ENCODE results near the gene FAM193B. TPM values are rescaled to one million over a fixed set of nuclear protein-coding genes. Genes with fewer than 3 reads are reported as not detected.

FAM193B gene
- total and polyA plus RNA-seq, 2 of the 13 experiments (the other 11 are each of a cell fraction or from before 2014, with no cell fraction given): 21.2 to 40.9 TPM

- TF ChIP-seq, protein P1, sequence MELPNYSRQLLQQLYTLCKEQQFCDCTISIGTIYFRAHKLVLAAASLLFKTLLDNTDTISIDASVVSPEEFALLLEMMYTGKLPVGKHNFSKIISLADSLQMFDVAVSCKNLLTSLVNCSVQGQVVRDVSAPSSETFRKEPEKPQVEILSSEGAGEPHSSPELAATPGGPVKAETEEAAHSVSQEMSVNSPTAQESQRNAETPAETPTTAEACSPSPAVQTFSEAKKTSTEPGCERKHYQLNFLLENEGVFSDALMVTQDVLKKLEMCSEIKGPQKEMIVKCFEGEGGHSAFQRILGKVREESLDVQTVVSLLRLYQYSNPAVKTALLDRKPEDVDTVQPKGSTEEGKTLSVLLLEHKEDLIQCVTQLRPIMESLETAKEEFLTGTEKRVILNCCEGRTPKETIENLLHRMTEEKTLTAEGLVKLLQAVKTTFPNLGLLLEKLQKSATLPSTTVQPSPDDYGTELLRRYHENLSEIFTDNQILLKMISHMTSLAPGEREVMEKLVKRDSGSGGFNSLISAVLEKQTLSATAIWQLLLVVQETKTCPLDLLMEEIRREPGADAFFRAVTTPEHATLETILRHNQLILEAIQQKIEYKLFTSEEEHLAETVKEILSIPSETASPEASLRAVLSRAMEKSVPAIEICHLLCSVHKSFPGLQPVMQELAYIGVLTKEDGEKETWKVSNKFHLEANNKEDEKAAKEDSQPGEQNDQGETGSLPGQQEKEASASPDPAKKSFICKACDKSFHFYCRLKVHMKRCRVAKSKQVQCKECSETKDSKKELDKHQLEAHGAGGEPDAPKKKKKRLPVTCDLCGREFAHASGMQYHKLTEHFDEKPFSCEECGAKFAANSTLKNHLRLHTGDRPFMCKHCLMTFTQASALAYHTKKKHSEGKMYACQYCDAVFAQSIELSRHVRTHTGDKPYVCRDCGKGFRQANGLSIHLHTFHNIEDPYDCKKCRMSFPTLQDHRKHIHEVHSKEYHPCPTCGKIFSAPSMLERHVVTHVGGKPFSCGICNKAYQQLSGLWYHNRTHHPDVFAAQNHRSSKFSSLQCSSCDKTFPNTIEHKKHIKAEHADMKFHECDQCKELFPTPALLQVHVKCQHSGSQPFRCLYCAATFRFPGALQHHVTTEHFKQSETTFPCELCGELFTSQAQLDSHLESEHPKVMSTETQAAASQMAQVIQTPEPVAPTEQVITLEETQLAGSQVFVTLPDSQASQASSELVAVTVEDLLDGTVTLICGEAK (IDR thresholded peaks at IDR 0.05): no peak
- TF ChIP-seq, protein P1 (CRISPR knock-in tag; IDR thresholded peaks at IDR 0.05): no peak
- TF ChIP-seq ZNF282 (IDR thresholded peaks at IDR 0.05; ENCODE audit: partially characterized antibody): no peak
- no peak for TF ChIP-seq ZC3H4 (CRISPR knock-in tag; IDR thresholded peaks at IDR 0.05; ENCODE audit: borderline replicate concordance)
- no peak for TF ChIP-seq KAT2B (IDR thresholded peaks at IDR 0.05; ENCODE audit: borderline replicate concordance, low read depth, low read length)
- TF ChIP-seq ZNF703 (CRISPR knock-in tag; IDR thresholded peaks at IDR 0.05; ENCODE audit: borderline replicate concordance): no peak
- no peak for TF ChIP-seq ZSCAN21 (CRISPR knock-in tag; IDR thresholded peaks at IDR 0.05; ENCODE audit: borderline replicate concordance)
- no peak for TF ChIP-seq ZNF773 (CRISPR knock-in tag; IDR thresholded peaks at IDR 0.05; ENCODE audit: borderline replicate concordance)
- TF ChIP-seq ZNF260 (CRISPR knock-in tag; IDR thresholded peaks at IDR 0.05; ENCODE audit: borderline replicate concordance, low read depth): no peak
- TF ChIP-seq DNMT3B (CRISPR knock-in tag; conservative IDR thresholded peaks at IDR 0.05): peak; percentile 63; the same call in 1 of the 2 replicates
- no peak for TF ChIP-seq ZNF235 (CRISPR knock-in tag; IDR thresholded peaks at IDR 0.05; ENCODE audit: borderline replicate concordance)
- 0 out of 4 replicates have a peak, but pooled peaks of 1 of the 2 experiments have one; percentile 36 for TF ChIP-seq HMGXB4 (CRISPR knock-in tag; IDR thresholded peaks at IDR 0.05; ENCODE audit: borderline replicate concordance in 1 of 2, low read depth in 1 of 2)
- TF ChIP-seq ZNF317 (CRISPR knock-in tag; IDR thresholded peaks at IDR 0.05): no peak
- TF ChIP-seq, protein P2, sequence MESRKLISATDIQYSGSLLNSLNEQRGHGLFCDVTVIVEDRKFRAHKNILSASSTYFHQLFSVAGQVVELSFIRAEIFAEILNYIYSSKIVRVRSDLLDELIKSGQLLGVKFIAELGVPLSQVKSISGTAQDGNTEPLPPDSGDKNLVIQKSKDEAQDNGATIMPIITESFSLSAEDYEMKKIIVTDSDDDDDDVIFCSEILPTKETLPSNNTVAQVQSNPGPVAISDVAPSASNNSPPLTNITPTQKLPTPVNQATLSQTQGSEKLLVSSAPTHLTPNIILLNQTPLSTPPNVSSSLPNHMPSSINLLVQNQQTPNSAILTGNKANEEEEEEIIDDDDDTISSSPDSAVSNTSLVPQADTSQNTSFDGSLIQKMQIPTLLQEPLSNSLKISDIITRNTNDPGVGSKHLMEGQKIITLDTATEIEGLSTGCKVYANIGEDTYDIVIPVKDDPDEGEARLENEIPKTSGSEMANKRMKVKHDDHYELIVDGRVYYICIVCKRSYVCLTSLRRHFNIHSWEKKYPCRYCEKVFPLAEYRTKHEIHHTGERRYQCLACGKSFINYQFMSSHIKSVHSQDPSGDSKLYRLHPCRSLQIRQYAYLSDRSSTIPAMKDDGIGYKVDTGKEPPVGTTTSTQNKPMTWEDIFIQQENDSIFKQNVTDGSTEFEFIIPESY (CRISPR knock-in tag; IDR thresholded peaks at IDR 0.05): no peak
- TF ChIP-seq HIVEP1 (CRISPR knock-in tag; IDR thresholded peaks at IDR 0.05): no peak
- TF ChIP-seq NFE2L1 (CRISPR knock-in tag; IDR thresholded peaks at IDR 0.05; ENCODE audit: borderline replicate concordance): no peak
Observed at GRCh38 chr5:177546258-177546741, 8.1 kb downstream of the FAM193B start (continued).
